Stomach smooth muscle (tissue), 2 donors: ENCODE results near the gene TRIM8.

Experiments
- H3K27ac ChIP-seq: one replicate; pipeline ENCODE4 v1.7.0; 2013; ENCODE audit warnings: mild to moderate bottlenecking, low read length, inconsistent platforms
- H3K27me3 ChIP-seq, 2 donors: one replicate each; pipeline ENCODE4 v1.7.0; 2013; ENCODE audit warnings: low read length in 2 of 2; ENCODE audit not compliant: insufficient read depth in 2 of 2, control insufficient read depth in 1 of 2
- H3K36me3 ChIP-seq, 2 donors: one replicate each; pipeline ENCODE4 v1.7.0; 2013; ENCODE audit warnings: low read length in 2 of 2; ENCODE audit not compliant: control insufficient read depth in 2 of 2, insufficient read depth in 2 of 2
- H3K4me1 ChIP-seq: one replicate; pipeline ENCODE4 v1.7.0; 2013; ENCODE audit warnings: low read length; ENCODE audit not compliant: control insufficient read depth, insufficient read depth
- H3K4me3 ChIP-seq, 2 donors: one replicate each; pipeline ENCODE4 v1.7.0; 2013; ENCODE audit warnings: low read length in 2 of 2
- H3K9ac ChIP-seq, 2 donors: one replicate each; pipeline ENCODE4 v1.7.0; 2013; ENCODE audit warnings: low read length in 2 of 2, mild to moderate bottlenecking in 1 of 2
- H3K9me3 ChIP-seq, 2 donors: one replicate each; pipeline ENCODE4 v1.7.0; 2013; ENCODE audit warnings: low read length in 2 of 2; ENCODE audit not compliant: control insufficient read depth in 2 of 2
- donor health status: healthy.
- donor health status: Pancreatic carcinoma.

TRIM8 gene

GRCh38 chr10:102673819-102674511 lies 29.7 kb downstream of the TRIM8 start:
- H3K4me1 ChIP-seq = peaks cover 33% of the 10 kb centered on the region
- peak overlapping the region; percentile 55 to 66 for H3K9ac ChIP-seq
- peak overlapping the region; percentile 50 to 66 for H3K4me3 ChIP-seq
- H3K27ac ChIP-seq = peak overlapping the region; percentile 50
- no peaks in the 10 kb centered on the region for H3K27me3 ChIP-seq
- H3K9me3 ChIP-seq = no peaks in the 10 kb centered on the region
- no peaks in the 10 kb centered on the region for H3K36me3 ChIP-seq

- H3K4me3 ChIP-seq = peak overlapping the region; percentile 50 to 66
- H3K27me3 ChIP-seq = no peaks in the 10 kb centered on the region
- H3K9me3 ChIP-seq = no peaks in the 10 kb centered on the region
- peaks cover 31% of the 10 kb centered on the region for H3K4me1 ChIP-seq
- peak overlapping the region; percentile 41 for H3K27ac ChIP-seq
- peak overlapping the region; percentile 13 to 66 for H3K9ac ChIP-seq
- H3K36me3 ChIP-seq = no peaks in the 10 kb centered on the region
Observed at GRCh38 chr10:102674566-102674965, 30.3 kb downstream of the TRIM8 start.

- no peaks in the 10 kb centered on the region for H3K9me3 ChIP-seq
- H3K27ac ChIP-seq = peak overlapping the region; percentile 41
- H3K4me3 ChIP-seq = peak overlapping the region in 1 of 2 donors; percentile 66
- H3K9ac ChIP-seq = peak overlapping the region in 1 of 2 donors; percentile 47
- H3K4me1 ChIP-seq = peaks cover 31% of the 10 kb centered on the region
- no peaks in the 10 kb centered on the region for H3K27me3 ChIP-seq
- no peaks in the 10 kb centered on the region for H3K36me3 ChIP-seq
Observed at GRCh38 chr10:102675011-102675665, 30.9 kb downstream of the TRIM8 start.

- peak overlapping the region; percentile 41 for H3K27ac ChIP-seq
Observed at GRCh38 chr10:102675666-102676533, 31.6 kb downstream of the TRIM8 start.

GRCh38 chr10:102676534-102677315 lies 32.4 kb downstream of the TRIM8 start:
- Histone ChIP-seq H3K4me1 (peaks cover 31% of the 10 kb centered on the region), H3K4me3 (no peak overlapping the region), H3K9ac (no peak overlapping the region), H3K9me3 (no peaks in the 10 kb centered on the region), H3K36me3 (no peaks in the 10 kb centered on the region), H3K27ac (peak overlapping the region; percentile 18), H3K27me3 (no peaks in the 10 kb centered on the region)

More at GRCh38 chr10:102675666-102676533, 31.6 kb downstream of the TRIM8 start:
- Histone ChIP-seq H3K36me3 (no peaks in the 10 kb centered on the region), H3K4me1 (peaks cover 31% of the 10 kb centered on the region), H3K9me3 (no peaks in the 10 kb centered on the region), H3K27me3 (no peaks in the 10 kb centered on the region), H3K4me3 (peak overlapping the region in 1 of 2 donors; percentile 22), H3K9ac (no peak overlapping the region)

- Histone ChIP-seq H3K27me3 (no peaks in the 10 kb centered on the region), H3K9ac (peak overlapping the region in 1 of 2 donors; percentile 21), H3K4me1 (peaks cover 31% of the 10 kb centered on the region), H3K4me3 (no peak overlapping the region), H3K9me3 (no peaks in the 10 kb centered on the region), H3K27ac (no peak overlapping the region), H3K36me3 (no peaks in the 10 kb centered on the region)
Observed at GRCh38 chr10:102677331-102678067, 33.2 kb downstream of the TRIM8 start.

DNA sequence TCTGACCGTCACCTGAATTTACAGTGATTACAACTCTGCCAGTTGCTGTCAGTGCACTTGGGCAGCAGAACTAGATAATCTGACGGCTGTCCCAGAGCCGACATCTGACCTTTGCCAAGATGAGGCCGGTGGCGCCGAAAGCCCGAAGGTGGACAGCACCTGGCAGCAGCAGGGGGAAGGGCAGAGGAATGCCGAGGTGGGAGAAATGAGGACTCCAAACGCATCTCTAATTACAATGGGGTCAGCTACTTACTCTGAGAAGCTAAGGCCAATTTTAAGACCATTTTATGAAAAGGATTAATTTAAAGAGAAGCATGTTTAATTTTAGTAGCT lies 33.8 kb downstream of the TRIM8 start:
- Histone ChIP-seq H3K27me3 (no peaks in the 10 kb centered on the region), H3K27ac (no peak overlapping the region), H3K4me1 (peaks cover 31% of the 10 kb centered on the region), H3K9ac (no peak overlapping the region), H3K4me3 (no peak overlapping the region), H3K36me3 (no peaks in the 10 kb centered on the region), H3K9me3 (no peaks in the 10 kb centered on the region)

GRCh38 chr10:102678842-102679289 lies 34.6 kb downstream of the TRIM8 start:
- H3K27ac ChIP-seq = no peak overlapping the region
- no peak overlapping the region for H3K4me3 ChIP-seq
- H3K9me3 ChIP-seq = no peaks in the 10 kb centered on the region
- H3K4me1 ChIP-seq = peaks cover 24% of the 10 kb centered on the region
- no peak overlapping the region for H3K9ac ChIP-seq
- no peaks in the 10 kb centered on the region for H3K27me3 ChIP-seq
- H3K36me3 ChIP-seq = peaks cover 3 to 4% of the 10 kb centered on the region in 2 donors

DNA sequence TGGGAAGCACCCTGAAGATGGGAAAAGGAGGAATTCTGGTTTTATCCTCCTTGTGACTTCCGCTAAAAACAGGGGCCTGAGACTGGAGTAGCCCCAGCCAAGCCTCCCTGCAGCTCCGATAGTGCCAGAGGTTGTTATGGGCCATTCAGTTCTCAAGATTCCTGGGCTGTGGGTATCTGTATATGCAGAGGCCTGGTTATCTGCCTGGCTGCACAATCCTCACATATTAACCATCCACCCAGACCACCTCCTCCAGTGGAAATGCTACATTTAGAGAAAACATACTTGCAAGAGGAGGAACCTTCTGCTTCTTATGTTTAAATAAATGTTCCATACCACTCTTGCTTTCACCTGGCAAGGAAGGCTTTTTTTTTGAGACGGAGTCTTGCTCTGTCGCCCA lies 35.3 kb downstream of the TRIM8 start:
- H3K36me3 ChIP-seq = peaks cover 3 to 4% of the 10 kb centered on the region in 2 donors
- H3K27ac ChIP-seq = no peak overlapping the region
- peaks cover 17% of the 10 kb centered on the region for H3K4me1 ChIP-seq
- H3K4me3 ChIP-seq = no peak overlapping the region
- H3K9ac ChIP-seq = no peak overlapping the region
- H3K27me3 ChIP-seq = no peaks in the 10 kb centered on the region
- no peaks in the 10 kb centered on the region for H3K9me3 ChIP-seq
